GM10248 (cell line): Measurements from ENCODE around the gene GATA2.

Experiments used
- CTCF ChIA-PET: fragments of 300-600 bp; sonication (Branson Sonifier 250); formaldehyde crosslinking; extraction: SDS; loops from one replicate; lab custom pipeline; 2021; ENCODE audit warnings: antibody characterized with exemption; lab: Yijun Ruan, JAX
- POLR2A ChIA-PET: fragments of 350-650 bp; sonication (Branson Sonifier 250); formaldehyde crosslinking; extraction: SDS; loops from one replicate; lab custom pipeline; 2020; ENCODE audit warnings: antibody characterized with exemption; lab: Yijun Ruan, JAX
- DNase-seq: peaks from one replicate; pipeline ENCODE4 v3.0.0; 2012; ENCODE audit errors: extremely low spot score
- CTCF ChIP-seq: IDR thresholded peaks from 2 replicates; pipeline ENCODE4 v1.5.1; 2012; ENCODE audit warnings: mild to moderate bottlenecking, low read depth; ENCODE audit errors: extremely low read depth, missing control alignments, control extremely low read depth

The GATA2 gene

GRCh38 chr3:128448491-128448890 lies 44.5 kb downstream of the GATA2 start:
- DNase-seq, result no peak
- CTCF ChIA-PET, result no interaction called here
- TF ChIP-seq CTCF, result no peak
- POLR2A ChIA-PET, result no interaction called here

- DNase-seq, result peak; percentile 43
- ChIA-PET POLR2A (no interaction called here), CTCF (interaction anchor here (1.4 kb wide), 1 partner anchor 8 kb away, joined by 4 read pairs; no protein-coding TSS in a partner anchor)
- TF ChIP-seq CTCF, result no peak
Observed at GRCh38 chr3:128447561-128448013, 45.4 kb downstream of the GATA2 start.

GRCh38 chr3:128446821-128447220 lies 46.2 kb downstream of the GATA2 start:
- no peak for DNase-seq
- ChIA-PET POLR2A (no interaction called here), CTCF (interaction anchor here (1.4 kb wide), 1 partner anchor 8 kb away, joined by 4 read pairs; no protein-coding TSS in a partner anchor)
- no peak for TF ChIP-seq CTCF

- ChIA-PET POLR2A (no interaction called here), CTCF (no interaction called here)
- no peak for TF ChIP-seq CTCF
- DNase-seq, result no peak
Observed at GRCh38 chr3:128445357-128445756, 47.6 kb downstream of the GATA2 start.

- POLR2A ChIA-PET, result no interaction called here
- DNase-seq, result no peak
- CTCF ChIA-PET, result interaction anchor here (1.0 kb wide), 1 partner anchor 18 kb away, joined by 3 read pairs; no protein-coding TSS in a partner anchor
- TF ChIP-seq CTCF, result no peak
Observed at GRCh38 chr3:128443771-128444170, 49.2 kb downstream of the GATA2 start.

- DNase-seq, result no peak
- POLR2A ChIA-PET, result no interaction called here
- TF ChIP-seq CTCF, result no peak
- CTCF ChIA-PET, result interaction anchor here (0.8 to 1.4 kb wide), 3 partner anchors 17 to 166 kb away, joined by 3 to 4 read pairs (median 3); no protein-coding TSS in a partner anchor
Observed at GRCh38 chr3:128442949-128443348, 50.1 kb downstream of the GATA2 start.
